ENCODE results near the gene CIAO3. TPM values are rescaled to one million over a fixed set of nuclear protein-coding genes. Genes with fewer than 3 reads are reported as not detected.

Gene CIAO3
- total RNA-seq, 2 experiments from 2014 or later, result 28.3 to 31.9 TPM

- Mint-ChIP-seq H3K27ac (no peak overlapping the region), H3K4me3 (no peak overlapping the region)
- intact Hi-C loops (cut with DNase I, micrococcal nuclease), result no loop called here
Measured at GRCh38 chr16:775236-775796, 34.5 kb upstream of the CIAO3 start.

GRCh38 chr16:774086-775001 lies 33.5 kb upstream of the CIAO3 start:
- no peak overlapping the region for H3K27ac Mint-ChIP-seq
- H3K27me3 Mint-ChIP-seq, result peaks cover 2% of the 10 kb centered on the region
- no peaks in the 10 kb centered on the region for H3K36me3 Mint-ChIP-seq (ENCODE audit: low read depth)
- no peak for DNase-seq
- H3K4me1 Mint-ChIP-seq, result no peaks in the 10 kb centered on the region
- intact Hi-C loops (cut with DNase I, micrococcal nuclease), result no loop called here
- POLR2A ChIA-PET, result no interaction called here
- CTCF ChIA-PET, result no interaction called here
- no peak overlapping the region for H3K4me3 Mint-ChIP-seq
- H3K9me3 Mint-ChIP-seq (ENCODE audit: low read depth), result no peaks in the 10 kb centered on the region
- ATAC-seq, result no peak

More at GRCh38 chr16:775236-775796, 34.5 kb upstream of the CIAO3 start:
- H3K4me1 Mint-ChIP-seq, result no peaks in the 10 kb centered on the region
- H3K9me3 Mint-ChIP-seq (ENCODE audit: low read depth), result no peaks in the 10 kb centered on the region
- DNase-seq, result no peak
- H3K36me3 Mint-ChIP-seq (ENCODE audit: low read depth), result no peaks in the 10 kb centered on the region
- POLR2A ChIA-PET, result no interaction called here
- no peak for ATAC-seq
- peaks cover 2% of the 10 kb centered on the region for H3K27me3 Mint-ChIP-seq
- CTCF ChIA-PET, result no interaction called here

GRCh38 chr16:772959-773358 lies 32.2 kb upstream of the CIAO3 start:
- Mint-ChIP-seq H3K27me3 (peaks cover 2% of the 10 kb centered on the region), H3K9me3 (ENCODE audit: low read depth) (no peaks in the 10 kb centered on the region), H3K36me3 (ENCODE audit: low read depth) (no peaks in the 10 kb centered on the region), H3K27ac (no peak overlapping the region), H3K4me3 (no peak overlapping the region), H3K4me1 (no peaks in the 10 kb centered on the region)
- intact Hi-C loops (cut with DNase I, micrococcal nuclease), result no loop called here
- ChIA-PET POLR2A (no interaction called here), CTCF (interaction anchor here (0.7 kb wide), 1 partner anchor 378 kb away, joined by 3 read pairs; no protein-coding TSS in a partner anchor)
- ATAC-seq (no peak), DNase-seq (no peak)

- Mint-ChIP-seq H3K27ac (no peak overlapping the region), H3K4me3 (no peak overlapping the region), H3K36me3 (ENCODE audit: low read depth) (no peaks in the 10 kb centered on the region), H3K27me3 (no peaks in the 10 kb centered on the region), H3K9me3 (ENCODE audit: low read depth) (no peaks in the 10 kb centered on the region), H3K4me1 (no peaks in the 10 kb centered on the region)
- DNase-seq (no peak), ATAC-seq (no peak)
- POLR2A ChIA-PET, result no interaction called here
- CTCF ChIA-PET, result no interaction called here
- intact Hi-C loops (cut with DNase I, micrococcal nuclease), result no loop called here
Measured at GRCh38 chr16:770411-770810, 29.6 kb upstream of the CIAO3 start.

- H3K27me3 Mint-ChIP-seq, result no peaks in the 10 kb centered on the region
- no peak overlapping the region for H3K27ac Mint-ChIP-seq
- H3K9me3 Mint-ChIP-seq (ENCODE audit: low read depth), result no peaks in the 10 kb centered on the region
- no peaks in the 10 kb centered on the region for H3K36me3 Mint-ChIP-seq (ENCODE audit: low read depth)
- CTCF ChIA-PET, result no interaction called here
- H3K4me1 Mint-ChIP-seq, result no peaks in the 10 kb centered on the region
- H3K4me3 Mint-ChIP-seq, result no peak overlapping the region
- DNase-seq (no peak), ATAC-seq (no peak)
- intact Hi-C loops (cut with DNase I, micrococcal nuclease), result no loop called here
- POLR2A ChIA-PET, result no interaction called here
Measured at GRCh38 chr16:769934-770333, 29.1 kb upstream of the CIAO3 start.

GRCh38 chr16:769184-769784 lies 28.5 kb upstream of the CIAO3 start:
- DNase-seq (no peak), ATAC-seq (no peak)
- no peaks in the 10 kb centered on the region for H3K9me3 Mint-ChIP-seq (ENCODE audit: low read depth)
- no peaks in the 10 kb centered on the region for H3K4me1 Mint-ChIP-seq
- intact Hi-C loops (cut with DNase I, micrococcal nuclease), result no loop called here
- no peaks in the 10 kb centered on the region for H3K36me3 Mint-ChIP-seq (ENCODE audit: low read depth)
- H3K4me3 Mint-ChIP-seq, result no peak overlapping the region
- CTCF ChIA-PET, result no interaction called here
- no peaks in the 10 kb centered on the region for H3K27me3 Mint-ChIP-seq
- POLR2A ChIA-PET, result no interaction called here
- no peak overlapping the region for H3K27ac Mint-ChIP-seq

GRCh38 chr16:768428-768827 lies 27.6 kb upstream of the CIAO3 start:
- Mint-ChIP-seq H3K4me3 (no peak overlapping the region), H3K27me3 (no peaks in the 10 kb centered on the region), H3K27ac (no peak overlapping the region), H3K9me3 (ENCODE audit: low read depth) (no peaks in the 10 kb centered on the region), H3K4me1 (no peaks in the 10 kb centered on the region), H3K36me3 (ENCODE audit: low read depth) (no peaks in the 10 kb centered on the region)
- intact Hi-C loops (cut with DNase I, micrococcal nuclease), result no loop called here
- CTCF ChIA-PET, result no interaction called here
- ATAC-seq (no peak), DNase-seq (no peak)
- POLR2A ChIA-PET, result no interaction called here

GRCh38 chr16:767743-768235 lies 27.0 kb upstream of the CIAO3 start:
- Mint-ChIP-seq H3K27me3 (no peaks in the 10 kb centered on the region), H3K9me3 (ENCODE audit: low read depth) (no peaks in the 10 kb centered on the region), H3K4me3 (no peak overlapping the region), H3K36me3 (ENCODE audit: low read depth) (no peaks in the 10 kb centered on the region), H3K27ac (no peak overlapping the region), H3K4me1 (no peaks in the 10 kb centered on the region)
- intact Hi-C loops (cut with DNase I, micrococcal nuclease), result no loop called here
- ChIA-PET CTCF (no interaction called here), POLR2A (no interaction called here)
- no peak for DNase-seq
- no peak for ATAC-seq

- ChIA-PET CTCF (no interaction called here), POLR2A (no interaction called here)
- intact Hi-C loops (cut with DNase I, micrococcal nuclease), result no loop called here
- no peak for DNase-seq
- H3K36me3 Mint-ChIP-seq (ENCODE audit: low read depth), result no peaks in the 10 kb centered on the region
- H3K27ac Mint-ChIP-seq, result no peak overlapping the region
- H3K4me3 Mint-ChIP-seq, result no peak overlapping the region
- no peaks in the 10 kb centered on the region for H3K27me3 Mint-ChIP-seq
- no peaks in the 10 kb centered on the region for H3K4me1 Mint-ChIP-seq
- no peak for ATAC-seq
- H3K9me3 Mint-ChIP-seq (ENCODE audit: low read depth), result no peaks in the 10 kb centered on the region
Measured at GRCh38 chr16:766820-767640, 26.2 kb upstream of the CIAO3 start.

- CTCF ChIA-PET, result interaction anchor here (0.6 kb wide), 2 partner anchors 15 to 89 kb away, joined by 3 to 4 read pairs; no protein-coding TSS in a partner anchor
- no peak for ATAC-seq
- Mint-ChIP-seq H3K4me1 (no peaks in the 10 kb centered on the region), H3K4me3 (no peak overlapping the region), H3K36me3 (ENCODE audit: low read depth) (no peaks in the 10 kb centered on the region), H3K27me3 (no peaks in the 10 kb centered on the region), H3K27ac (no peak overlapping the region), H3K9me3 (ENCODE audit: low read depth) (no peaks in the 10 kb centered on the region)
- intact Hi-C loops (cut with DNase I, micrococcal nuclease), result no loop called here
- POLR2A ChIA-PET, result no interaction called here
- DNase-seq, result no peak
Measured at GRCh38 chr16:766008-766819, 25.4 kb upstream of the CIAO3 start.

- H3K4me1 Mint-ChIP-seq, result no peaks in the 10 kb centered on the region
Measured at GRCh38 chr16:765488-765865, 24.7 kb upstream of the CIAO3 start.

More at GRCh38 chr16:765488-765865, 24.7 kb upstream of the CIAO3 start:
- ATAC-seq (no peak), DNase-seq (no peak)
- Mint-ChIP-seq H3K36me3 (ENCODE audit: low read depth) (no peaks in the 10 kb centered on the region), H3K4me3 (no peak overlapping the region), H3K9me3 (ENCODE audit: low read depth) (no peaks in the 10 kb centered on the region), H3K27ac (no peak overlapping the region), H3K27me3 (no peaks in the 10 kb centered on the region)
- ChIA-PET POLR2A (no interaction called here), CTCF (interaction anchor here (0.6 kb wide), 1 partner anchor 16 kb away, joined by 4 read pairs; no protein-coding TSS in a partner anchor)
- intact Hi-C loops (cut with DNase I, micrococcal nuclease), result no loop called here

Data from activated CD4-positive, alpha-beta T cell treated with anti-CD3 and anti-CD28 coated beads for 36 hours (primary cell).